ENCODE measurements around the gene PRCD.

Gene PRCD

GRCh38 chr17:76538281-76538931 is 1.4 kb upstream of the PRCD start:
- in situ Hi-C loops (cut with HindIII; ENCODE audit: low sequenced_read_pairs), result loop anchor here (10.0 kb wide), 1 partner anchor 176 kb away; the partner anchor contains the start of gene MXRA7

- in situ Hi-C loops (cut with HindIII; ENCODE audit: low sequenced_read_pairs), result loop anchor here (10.0 kb wide), 1 partner anchor 176 kb away; the partner anchor contains the start of gene MXRA7
Observed at GRCh38 chr17:76538941-76539570, 788 bp upstream of the PRCD start.

- in situ Hi-C loops (cut with HindIII; ENCODE audit: low sequenced_read_pairs), result no loop called here
Observed at GRCh38 chr17:76540381-76541300, 797 bp downstream of the PRCD start.

GRCh38 chr17:76541739-76542454 is 2.1 kb downstream of the PRCD start:
- in situ Hi-C loops (cut with HindIII; ENCODE audit: low sequenced_read_pairs), result no loop called here

GRCh38 chr17:76542566-76542971 is 2.7 kb downstream of the PRCD start:
- in situ Hi-C loops (cut with HindIII; ENCODE audit: low sequenced_read_pairs), result no loop called here

GRCh38 chr17:76542984-76543383 is 3.1 kb downstream of the PRCD start:
- in situ Hi-C loops (cut with HindIII; ENCODE audit: low sequenced_read_pairs), result no loop called here

- in situ Hi-C loops (cut with HindIII; ENCODE audit: low sequenced_read_pairs), result no loop called here
Observed at GRCh38 chr17:76543482-76543825, 3.6 kb downstream of the PRCD start.

GRCh38 chr17:76543826-76544545 is 4.1 kb downstream of the PRCD start:
- in situ Hi-C loops (cut with HindIII; ENCODE audit: low sequenced_read_pairs), result no loop called here

- in situ Hi-C loops (cut with HindIII; ENCODE audit: low sequenced_read_pairs), result no loop called here
Observed at GRCh38 chr17:76544546-76545365, 4.9 kb downstream of the PRCD start.

GRCh38 chr17:76545918-76546555 is 6.2 kb downstream of the PRCD start:
- in situ Hi-C loops (cut with HindIII; ENCODE audit: low sequenced_read_pairs), result no loop called here

GRCh38 chr17:76546556-76547182 is 6.8 kb downstream of the PRCD start:
- in situ Hi-C loops (cut with HindIII; ENCODE audit: low sequenced_read_pairs), result no loop called here

GRCh38 chr17:76547183-76547641 is 7.4 kb downstream of the PRCD start:
- in situ Hi-C loops (cut with HindIII; ENCODE audit: low sequenced_read_pairs), result no loop called here

- in situ Hi-C loops (cut with HindIII; ENCODE audit: low sequenced_read_pairs), result no loop called here
Observed at GRCh38 chr17:76547642-76548202, 7.9 kb downstream of the PRCD start.

- in situ Hi-C loops (cut with HindIII; ENCODE audit: low sequenced_read_pairs), result no loop called here
Observed at GRCh38 chr17:76548378-76549214, 8.8 kb downstream of the PRCD start.

GRCh38 chr17:76549215-76549518 is 9.3 kb downstream of the PRCD start:
- in situ Hi-C loops (cut with HindIII; ENCODE audit: low sequenced_read_pairs), result no loop called here

GRCh38 chr17:76549539-76549938 is 9.7 kb downstream of the PRCD start:
- in situ Hi-C loops (cut with HindIII; ENCODE audit: low sequenced_read_pairs), result no loop called here
